CD4-positive, alpha-beta T cell treated with Interleukin-2 at 100 ng/mL for 4 hours (primary cell): ENCODE data around the gene NEURL1.
"Not testable (repeated sequence)": the region's sequence is repeated elsewhere in the genome, so short reads cannot be mapped to it uniquely, and the experiment has no call there.

Source experiments
- DNase-seq: peaks from one replicate; pipeline ENCODE4 v3.0.0-alpha.2; 2020; ENCODE audit warnings: low spot score

Gene NEURL1

DNA sequence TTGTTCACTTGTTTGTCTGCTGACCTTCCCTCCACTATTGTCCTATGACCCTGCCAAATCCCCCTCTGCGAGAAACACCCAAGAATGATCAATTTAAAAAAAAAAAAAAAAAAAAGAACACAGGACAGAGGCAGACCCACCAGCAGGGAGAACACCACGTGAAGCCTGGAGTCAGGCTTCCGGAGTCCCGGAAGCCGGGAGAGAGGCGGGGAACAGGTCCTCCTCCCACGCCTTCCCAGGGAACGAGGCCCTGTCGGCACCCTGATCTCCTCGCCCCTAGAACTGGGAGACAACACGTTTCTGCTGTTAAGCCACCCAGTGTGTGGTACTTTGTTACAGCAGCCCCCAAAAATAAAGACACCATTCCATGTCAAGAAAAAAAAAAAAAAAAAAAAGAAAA, 114.6 kb downstream of the NEURL1 start:
- not testable (repeated sequence) for DNase-seq

DNA sequence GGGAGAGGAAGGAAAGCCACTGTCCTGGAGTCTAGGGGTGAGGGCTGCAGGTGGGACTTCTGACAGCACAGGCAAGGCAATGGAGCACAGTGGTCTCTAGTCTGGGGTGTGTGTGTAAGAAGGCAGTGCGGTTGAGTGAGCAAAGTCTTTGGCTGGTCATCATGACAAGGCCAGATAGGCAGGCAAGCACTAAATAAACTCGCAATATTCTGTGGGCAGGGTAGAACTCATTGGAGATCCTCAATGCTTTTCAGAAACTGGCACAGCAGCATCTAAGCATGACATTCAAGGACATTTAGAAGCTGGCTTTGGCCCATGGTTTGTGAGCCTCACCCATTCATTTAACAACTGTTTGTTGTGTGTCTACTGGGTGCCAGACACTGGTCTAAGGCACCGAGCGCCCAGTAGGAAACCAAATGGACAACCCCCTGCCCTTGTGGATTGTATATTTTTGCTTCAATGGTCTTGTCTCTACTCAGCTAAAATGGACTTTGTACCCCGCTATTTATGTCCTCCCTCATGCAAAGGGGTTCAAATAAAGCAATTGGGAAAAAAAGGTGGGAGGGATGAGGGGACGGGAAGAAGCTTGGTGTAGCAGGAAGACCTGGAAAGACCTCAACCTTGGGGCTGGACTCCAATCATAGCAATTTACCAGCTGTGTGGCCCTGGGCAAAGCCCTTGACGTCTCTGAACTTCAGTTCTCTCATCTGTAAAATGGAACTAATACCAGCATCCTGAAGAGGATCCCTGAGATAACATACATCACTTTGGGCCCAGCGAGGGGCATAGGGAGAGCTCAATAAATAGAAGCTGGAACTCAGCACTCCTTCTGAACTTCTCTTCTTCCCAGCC, 116.0 kb downstream of the NEURL1 start:
- no peak for DNase-seq

- DNase-seq, result no peak
These were observed 116.6 kb downstream of the NEURL1 start for GRCh38 chr10:103610083-103610472.

DNA sequence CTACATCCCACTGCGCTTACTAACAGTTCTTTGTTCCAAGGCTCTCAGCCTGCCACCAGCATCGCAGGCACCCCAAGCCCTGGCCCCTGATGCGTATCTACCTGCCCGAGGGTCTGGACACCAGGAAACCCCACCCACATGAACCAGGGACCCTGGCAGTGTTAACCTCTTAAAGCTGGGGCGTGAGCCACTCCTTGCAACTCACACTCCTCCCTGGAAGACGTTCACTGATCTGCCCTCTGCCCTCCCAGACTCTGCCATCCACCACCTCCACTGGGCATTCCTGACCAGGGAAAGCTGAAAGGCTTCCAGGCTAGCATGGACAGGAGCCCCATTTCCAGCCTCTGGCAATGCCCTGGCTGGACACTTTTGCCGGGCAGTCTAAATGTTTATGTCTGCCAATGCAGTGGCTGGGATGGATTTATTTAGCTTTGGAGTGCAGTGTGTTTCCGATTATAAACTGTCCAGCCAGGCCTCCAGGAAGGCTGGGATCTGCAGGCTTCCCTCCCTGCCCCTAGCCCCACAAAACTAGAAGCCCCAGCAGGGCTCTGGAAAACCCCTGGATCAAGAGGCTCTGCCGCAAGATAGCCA, 117.5 kb downstream of the NEURL1 start:
- DNase-seq, result no peak

GRCh38 chr10:103612462-103613365, 119.2 kb downstream of the NEURL1 start:
- DNase-seq, result no peak

GRCh38 chr10:103613616-103614015, 120.1 kb downstream of the NEURL1 start:
- no peak for DNase-seq

GRCh38 chr10:103614306-103615158, 121.0 kb downstream of the NEURL1 start:
- DNase-seq, result no peak

DNA sequence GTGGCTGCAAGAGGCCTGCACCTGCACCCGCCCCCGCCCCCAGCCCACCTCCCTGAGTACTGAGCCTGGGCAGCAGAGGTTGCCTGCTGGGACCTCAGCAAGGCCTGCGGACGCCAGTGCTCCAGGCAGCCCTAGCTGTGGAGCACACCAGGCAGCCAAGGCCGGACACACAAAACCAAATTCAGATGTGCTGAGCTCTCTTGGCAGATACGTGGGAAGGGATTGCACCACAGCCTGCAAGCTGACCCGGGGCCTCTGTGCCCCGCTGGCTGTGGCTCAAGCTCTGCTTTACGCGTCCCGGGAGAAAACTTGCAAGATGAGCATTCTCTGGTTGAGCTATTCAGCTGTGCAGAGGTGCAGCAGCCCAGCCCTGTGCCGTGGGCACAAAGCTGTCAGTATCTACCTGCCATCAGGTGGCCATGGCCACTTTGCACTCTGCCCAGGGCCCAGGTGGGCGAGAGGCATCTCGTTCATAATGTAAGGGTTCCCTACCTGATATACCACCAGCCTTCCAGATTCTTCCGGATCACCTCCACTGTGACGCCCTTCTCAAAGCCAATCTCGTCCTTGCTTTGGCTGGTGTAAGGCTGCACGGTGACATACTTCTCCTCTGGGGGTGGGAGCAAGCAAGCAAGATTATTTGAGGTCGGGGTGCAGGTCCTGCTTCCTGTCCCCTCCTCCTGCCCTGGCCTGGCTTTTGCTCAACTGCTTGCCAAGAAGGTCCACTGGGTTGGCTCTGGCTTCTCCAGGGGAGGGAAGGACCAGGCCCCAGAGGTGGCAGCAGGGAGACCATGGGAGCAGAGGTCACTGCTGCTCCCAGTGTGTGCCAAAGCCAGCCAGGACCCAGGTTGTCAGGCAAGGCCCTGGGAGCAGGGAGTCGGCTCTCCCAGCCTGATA, 123.4 kb downstream of the NEURL1 start:
- DNase-seq, result no peak

- no peak for DNase-seq
These were observed 124.3 kb downstream of the NEURL1 start for GRCh38 chr10:103617602-103618385.

- no peak for DNase-seq
These were observed 125.3 kb downstream of the NEURL1 start for GRCh38 chr10:103618575-103619423.

DNA sequence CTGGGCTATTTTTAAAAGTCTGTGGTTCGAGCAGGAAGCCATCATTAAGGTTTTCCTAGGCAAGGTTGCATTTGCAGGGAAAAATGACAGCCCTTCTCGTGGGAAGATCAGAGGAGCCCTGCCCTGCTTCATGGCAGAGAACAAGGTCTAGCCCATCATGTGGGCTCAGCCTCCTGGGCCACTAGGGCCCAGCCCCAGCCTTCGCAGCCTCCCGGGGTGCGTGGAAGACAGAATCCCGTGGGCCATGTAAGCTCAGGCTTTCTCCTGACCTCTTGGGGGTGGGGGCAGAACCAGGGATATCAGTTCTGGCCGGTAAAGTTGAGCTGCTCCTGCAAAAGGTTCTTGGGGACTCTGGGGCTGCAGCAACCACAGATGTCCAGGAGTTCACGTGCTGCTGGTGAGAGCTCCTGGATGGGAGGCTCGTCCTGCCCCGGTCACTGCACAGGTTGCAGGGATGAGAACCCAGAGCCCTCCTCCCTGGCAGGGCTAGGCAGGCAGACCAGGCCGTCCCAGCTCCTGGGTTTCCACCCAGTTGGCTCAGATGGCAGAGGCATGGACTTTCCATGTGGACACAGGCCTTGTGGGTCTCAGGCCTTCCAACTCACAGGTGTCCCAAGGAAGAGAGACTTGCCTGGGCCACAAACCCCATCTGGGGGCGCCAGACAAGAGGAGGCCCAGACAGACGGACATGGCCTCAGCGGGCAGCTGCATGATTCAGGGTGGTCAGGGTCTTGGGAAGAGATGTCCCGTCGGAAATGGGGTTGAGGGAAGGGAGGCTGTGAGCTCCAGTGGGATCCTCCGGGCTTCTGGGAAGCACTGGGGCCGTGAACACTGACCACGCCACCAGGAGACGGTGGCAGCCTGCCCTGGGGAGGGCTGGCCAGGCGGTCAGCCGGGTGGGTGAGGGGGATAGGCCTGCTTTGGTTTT, 126.2 kb downstream of the NEURL1 start:
- no peak for DNase-seq

DNA sequence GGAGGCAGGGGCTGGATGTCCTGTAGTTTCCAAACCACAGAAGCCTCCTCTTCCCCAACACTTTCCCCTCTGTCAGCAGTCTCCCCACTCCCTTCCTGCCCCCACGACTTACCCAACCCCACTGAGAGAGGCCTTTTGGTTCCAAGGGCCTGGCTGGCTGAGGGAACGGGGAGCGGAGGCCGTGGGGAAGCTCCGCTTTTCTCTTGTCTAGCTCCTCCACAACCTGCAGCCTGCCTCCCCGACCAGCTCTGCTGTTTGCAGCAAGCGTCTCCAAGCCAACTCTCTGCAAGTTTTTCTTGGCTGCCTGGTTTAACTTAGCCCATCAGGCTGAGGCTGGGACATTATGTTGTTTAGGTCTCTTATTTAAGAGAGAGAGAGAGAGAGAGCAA, 126.8 kb downstream of the NEURL1 start:
- no peak for DNase-seq

- DNase-seq, result no peak
These were observed 127.6 kb downstream of the NEURL1 start for GRCh38 chr10:103620891-103621782.

- DNase-seq, result no peak
These were observed 128.2 kb downstream of the NEURL1 start for GRCh38 chr10:103621783-103622125.

GRCh38 chr10:103622286-103622685, 128.8 kb downstream of the NEURL1 start:
- no peak for DNase-seq

- DNase-seq, result no peak
These were observed 129.6 kb downstream of the NEURL1 start for GRCh38 chr10:103622935-103623574.
